Stomach (tissue), 9 donors: ENCODE results near the gene PELO. TPM values are rescaled to one million over a fixed set of nuclear protein-coding genes. Genes with fewer than 3 reads are reported as not detected.
A peak's percentile ranks its signal among the peaks of the same experiment; 100 is the strongest.

ENCODE experiments used
- DNase-seq, 2 donors: peaks; one replicate each; pipeline versions ENCODE4 v3.0.0 to v3.0.0-alpha.2; 2013 to 2019
- H3K27ac ChIP-seq, 5 donors: fragments of 200-600 bp in 4 of 5; sonication (generic) in 4 of 5; one replicate each; pipeline ENCODE4 v1.5.1; 2013 to 2019; ENCODE audit warnings: mild to moderate bottlenecking in 1 of 5, moderate library complexity in 1 of 5
- H3K27me3 ChIP-seq, 3 donors: fragments of 200-600 bp; sonication (generic); one replicate each; pipeline ENCODE4 v1.5.1; 2017 to 2019; ENCODE audit warnings: mixed run types in 1 of 3
- H3K36me3 ChIP-seq, 4 donors: fragments of 200-600 bp; sonication (generic); 1 replicate in 3 of 4; 2 replicates in 1 of 4; pipeline ENCODE4 v1.5.1; 2016 to 2019
- H3K4me1 ChIP-seq, 4 donors: fragments of 200-600 bp; sonication (generic); one replicate each; pipeline ENCODE4 v1.5.1; 2016 to 2019
- H3K4me3 ChIP-seq, 4 donors: fragments of 200-600 bp; sonication (generic) in 3 of 4; one replicate each; pipeline ENCODE4 v1.5.1; 2016 to 2019; ENCODE audit warnings: mild to moderate bottlenecking in 1 of 4
- H3K9me3 ChIP-seq, 4 donors: fragments of 200-600 bp; sonication (generic); one replicate each; pipeline ENCODE4 v1.5.1; 2016 to 2019
- EP300 ChIP-seq: sonication (generic); formaldehyde crosslinking; IDR thresholded peaks from one replicate; pipeline ENCODE4 v1.6.1; 2017; ENCODE audit warnings: antibody characterized with exemption
- POLR2A ChIP-seq, 4 donors: fragments of 450-650 bp; IDR thresholded peaks; one replicate each; pipeline ENCODE4 v1.6.1; 2016; ENCODE audit warnings: antibody characterized with exemption in 4 of 4, control low read depth in 2 of 4, mild to moderate bottlenecking in 1 of 4, moderate library complexity in 1 of 4
- POLR2AphosphoS5 ChIP-seq, 3 donors: sonication (generic); formaldehyde crosslinking; IDR thresholded peaks; one replicate each; pipeline ENCODE4 v1.6.1; 2016; ENCODE audit warnings: antibody characterized with exemption in 3 of 3
- WGBS, 5 donors: extraction: QIAGEN DNeasy Blood & Tissue Kit in 3 of 5; methylation state at CpG; one replicate each; pipeline versions ENCODE4 v1.1.5 to v1.1.7; 2013 to 2018; 5-methylcytosine and 5-hydroxymethylcytosine counted together
- intact Hi-C: fragments of 100-400 bp; cut with DNase I; formaldehyde crosslinking; loops from one replicate; pipeline ENCODE4 v1.15.1; 2023; ENCODE audit warnings: low total_unique reads
- polyA plus RNA-seq, 3 donors: library from polyadenylated mRNA; stranded (reverse); fragments of 200-250 nt; gene quantifications; one replicate each; pipeline ENCODE4 v1.2.3, GENCODE V29; 2013
- total RNA-seq, 5 donors: library from RNA; depleted of rRNA; stranded (reverse); fragments of >200 nt; gene quantifications; one replicate each; pipeline versions ENCODE4 v1.1.0 to v1.2.3, GENCODE V29; 2014 to 2016
- TF ChIP-seq, protein P1 (sequence below), 7 experiments: fragments of 450-650 bp in 4 of 7; fragments of 200-600 bp in 3 of 7; sonication (generic) in 3 of 7; IDR thresholded peaks; one replicate each; pipeline ENCODE4 v1.5.1; 2016 to 2019; ENCODE audit warnings: antibody characterized with exemption in 7 of 7, control low read depth in 2 of 7, mild to moderate bottlenecking in 1 of 7
- donor health status: healthy with polysubstance abuse.
- donor health status: Bipolar disorder and iron deficiency.
- donor health status: healthy.

The PELO gene
- total and polyA plus RNA-seq, 8 donors = 5.8 to 62.2 (median 12.5) TPM

DNA sequence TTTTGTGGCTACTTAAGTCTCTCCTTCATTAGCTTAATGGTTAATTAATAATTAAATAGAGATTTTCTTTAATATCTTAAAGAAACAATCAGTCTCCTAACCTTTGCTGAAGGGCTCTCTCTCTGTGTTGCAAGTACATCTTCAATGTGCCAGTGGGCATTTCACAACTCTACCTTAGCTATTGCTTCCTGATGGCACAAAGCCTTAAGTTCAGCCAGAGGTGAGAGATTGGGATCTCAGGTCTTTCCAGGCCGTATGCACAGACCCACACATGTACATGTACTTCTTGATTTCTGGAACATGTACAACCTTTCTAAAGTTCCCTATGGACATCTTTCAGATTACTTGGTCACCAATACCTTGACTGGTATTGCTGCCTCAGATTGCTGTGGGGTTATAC lies 8.9 kb upstream of the PELO start:
- TF ChIP-seq POLR2A (IDR thresholded peaks at IDR 0.05) (no peak), EP300 (no peak), POLR2AphosphoS5 (IDR thresholded peaks at IDR 0.05) (no peak)
- TF ChIP-seq, protein P1, sequence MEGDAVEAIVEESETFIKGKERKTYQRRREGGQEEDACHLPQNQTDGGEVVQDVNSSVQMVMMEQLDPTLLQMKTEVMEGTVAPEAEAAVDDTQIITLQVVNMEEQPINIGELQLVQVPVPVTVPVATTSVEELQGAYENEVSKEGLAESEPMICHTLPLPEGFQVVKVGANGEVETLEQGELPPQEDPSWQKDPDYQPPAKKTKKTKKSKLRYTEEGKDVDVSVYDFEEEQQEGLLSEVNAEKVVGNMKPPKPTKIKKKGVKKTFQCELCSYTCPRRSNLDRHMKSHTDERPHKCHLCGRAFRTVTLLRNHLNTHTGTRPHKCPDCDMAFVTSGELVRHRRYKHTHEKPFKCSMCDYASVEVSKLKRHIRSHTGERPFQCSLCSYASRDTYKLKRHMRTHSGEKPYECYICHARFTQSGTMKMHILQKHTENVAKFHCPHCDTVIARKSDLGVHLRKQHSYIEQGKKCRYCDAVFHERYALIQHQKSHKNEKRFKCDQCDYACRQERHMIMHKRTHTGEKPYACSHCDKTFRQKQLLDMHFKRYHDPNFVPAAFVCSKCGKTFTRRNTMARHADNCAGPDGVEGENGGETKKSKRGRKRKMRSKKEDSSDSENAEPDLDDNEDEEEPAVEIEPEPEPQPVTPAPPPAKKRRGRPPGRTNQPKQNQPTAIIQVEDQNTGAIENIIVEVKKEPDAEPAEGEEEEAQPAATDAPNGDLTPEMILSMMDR (IDR thresholded peaks at IDR 0.05) = no peak
- Histone ChIP-seq H3K4me1 (no peaks in the 10 kb centered on the region), H3K27ac (no peak overlapping the region), H3K9me3 (no peaks in the 10 kb centered on the region), H3K4me3 (no peak overlapping the region), H3K27me3 (no peaks in the 10 kb centered on the region), H3K36me3 (no peaks in the 10 kb centered on the region)
- WGBS, 5 donors = 67 to 84% (median 69%) methylated on average over 1 of the region's 1 CpG
- intact Hi-C loops = no loop called here
- no peak for DNase-seq

DNA sequence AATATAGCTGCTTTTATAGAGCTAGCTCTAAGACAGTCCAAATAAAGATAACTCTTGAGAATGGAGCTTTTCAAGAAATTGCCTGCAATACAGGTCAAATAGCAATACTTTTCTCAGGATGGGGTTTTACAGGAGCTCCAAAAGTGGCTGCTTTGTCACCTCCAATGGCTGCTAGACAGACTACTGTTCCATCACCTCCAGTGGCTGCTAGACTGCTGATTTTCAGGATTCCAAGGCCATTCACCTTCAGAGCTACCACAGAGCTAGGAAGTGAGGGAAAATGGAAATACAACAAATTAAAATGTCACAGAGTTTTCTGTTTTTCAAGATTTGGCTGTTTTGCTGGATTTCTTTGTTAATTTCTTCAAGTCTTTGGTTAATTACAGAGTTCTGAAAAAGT lies 8.5 kb upstream of the PELO start:
- Histone ChIP-seq H3K4me1 (no peaks in the 10 kb centered on the region), H3K36me3 (no peaks in the 10 kb centered on the region), H3K9me3 (no peaks in the 10 kb centered on the region), H3K27ac (no peak overlapping the region), H3K4me3 (no peak overlapping the region), H3K27me3 (no peaks in the 10 kb centered on the region)
- intact Hi-C loops = no loop called here
- TF ChIP-seq, protein P1 (IDR thresholded peaks at IDR 0.05) = no peak
- DNase-seq = no peak

DNA sequence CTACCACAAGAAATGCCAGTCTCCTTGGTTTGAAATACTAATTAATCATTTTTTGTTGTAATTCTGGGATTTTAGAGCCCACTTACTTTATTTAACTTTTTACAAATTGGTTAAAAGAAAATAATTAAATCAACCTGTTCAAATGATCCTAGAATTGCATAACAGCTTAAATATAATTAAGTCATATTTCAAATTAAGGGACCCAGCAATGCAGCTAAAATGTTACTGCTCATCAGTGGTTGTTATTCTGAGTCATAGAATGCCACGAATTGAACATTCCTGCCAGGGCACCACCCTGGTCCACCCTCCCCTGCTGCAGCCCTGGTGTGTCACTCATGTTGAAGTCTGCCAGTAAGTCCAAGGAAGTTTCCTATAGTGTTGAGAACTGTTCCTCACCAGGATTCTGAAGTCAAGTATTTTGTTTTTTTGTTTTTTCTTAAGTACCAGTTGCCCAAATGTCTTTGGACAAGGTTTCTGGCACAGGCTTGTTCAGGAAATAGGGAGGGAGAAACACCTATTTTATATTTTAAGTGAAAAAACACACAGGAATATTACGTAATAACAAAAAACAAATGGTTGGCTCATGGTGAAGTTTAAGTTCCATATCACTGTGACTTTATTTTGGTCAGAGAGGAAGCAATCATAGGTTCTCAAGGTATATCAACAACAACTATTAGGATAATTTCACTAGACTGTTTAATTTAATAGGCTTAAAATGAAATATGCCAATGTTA lies 4.3 kb upstream of the PELO start:
- no peak for DNase-seq
- no peaks in the 10 kb centered on the region for H3K36me3 ChIP-seq
- no peak for TF ChIP-seq EP300
- peak in 1 of 3 donors; percentile 30 for TF ChIP-seq POLR2AphosphoS5 (IDR thresholded peaks at IDR 0.05)
- TF ChIP-seq POLR2A (IDR thresholded peaks at IDR 0.05) = no peak
- 48 to 72% (median 63%) methylated on average over 2 of the region's 2 CpGs for WGBS, 5 donors
- no peaks in the 10 kb centered on the region for H3K9me3 ChIP-seq
- peaks cover 0 to 14% (median 8%) of the 10 kb centered on the region in 4 donors for H3K4me1 ChIP-seq
- no peak overlapping the region for H3K4me3 ChIP-seq
- no peaks in the 10 kb centered on the region for H3K27me3 ChIP-seq
- peak overlapping the region in 1 of 5 donors; percentile 35 for H3K27ac ChIP-seq
- intact Hi-C loops = no loop called here

DNA sequence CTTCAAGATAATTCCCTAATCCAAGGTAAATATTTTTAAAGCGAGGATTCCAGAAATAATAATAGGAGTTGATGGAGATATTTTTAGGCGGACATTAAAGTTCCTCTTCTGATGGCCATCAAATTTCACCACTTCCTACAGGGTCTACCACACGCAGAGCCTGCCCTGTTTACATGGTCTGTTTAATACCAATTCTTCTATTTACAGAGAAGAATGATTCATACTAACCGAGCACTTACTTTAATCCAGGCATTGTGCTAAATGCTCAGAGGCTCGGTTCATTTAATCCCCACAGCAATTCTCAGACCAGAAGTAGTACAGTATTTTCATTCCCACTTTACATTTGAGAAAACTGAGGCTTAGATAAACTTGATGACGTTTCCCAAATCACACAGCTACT lies 3.0 kb upstream of the PELO start:
- Histone ChIP-seq H3K27ac (no peak overlapping the region), H3K4me3 (no peak overlapping the region), H3K36me3 (no peaks in the 10 kb centered on the region), H3K4me1 (peaks cover 0 to 28% (median 16%) of the 10 kb centered on the region in 4 donors), H3K27me3 (no peaks in the 10 kb centered on the region), H3K9me3 (no peaks in the 10 kb centered on the region)
- TF ChIP-seq POLR2A (IDR thresholded peaks at IDR 0.05) = no peak
- TF ChIP-seq EP300 = no peak
- TF ChIP-seq POLR2AphosphoS5 (IDR thresholded peaks at IDR 0.05) = peak in 1 of 3 donors; percentile 35
- TF ChIP-seq, protein P1 (IDR thresholded peaks at IDR 0.05) = no peak
- intact Hi-C loops = loop anchor here (5.0 kb wide), 1 partner anchor 133 kb away; no protein-coding TSS in a partner anchor
- 33 to 52% (median 45%) methylated on average over 6 of the region's 6 CpGs for WGBS, 5 donors
- no peak for DNase-seq

DNA sequence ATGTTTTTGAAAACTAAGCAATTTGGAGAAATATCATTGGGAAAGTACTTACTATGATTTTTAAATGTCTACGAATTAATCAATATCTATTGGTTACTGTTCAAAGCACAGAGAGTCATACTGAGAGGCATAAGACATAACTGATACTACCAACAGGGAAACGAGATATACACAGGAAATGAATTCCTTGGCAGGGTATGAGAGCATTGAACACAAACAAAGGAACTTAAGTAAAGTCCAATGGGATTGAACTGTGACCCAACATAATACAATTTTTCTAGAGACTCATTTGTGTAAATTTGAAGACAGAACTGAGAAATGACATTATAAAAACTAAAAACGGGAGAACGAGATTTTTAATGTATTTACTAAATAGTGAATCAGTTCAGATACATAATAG lies 1.3 kb upstream of the PELO start:
- TF ChIP-seq, protein P1 (IDR thresholded peaks at IDR 0.05) = no peak
- no peak for TF ChIP-seq EP300
- no peak for TF ChIP-seq POLR2AphosphoS5 (IDR thresholded peaks at IDR 0.05)
- TF ChIP-seq POLR2A (IDR thresholded peaks at IDR 0.05) = no peak
- WGBS, 5 donors = 8 to 25% (median 17%) methylated on average over 4 of the region's 4 CpGs

More for the DNA sequence above, 1.3 kb upstream of the PELO start:
- no peaks in the 10 kb centered on the region for H3K9me3 ChIP-seq
- DNase-seq = peak in 1 of 2 donors; percentile 28
- H3K4me3 ChIP-seq = no peak overlapping the region
- intact Hi-C loops = loop anchor here (5.0 kb wide), 1 partner anchor 131 kb away; no protein-coding TSS in a partner anchor
- peaks cover 0 to 38% (median 24%) of the 10 kb centered on the region in 4 donors for H3K4me1 ChIP-seq
- H3K36me3 ChIP-seq = no peaks in the 10 kb centered on the region
- peak overlapping the region in 4 of 5 donors; percentile 87 to 96 (median 93) for H3K27ac ChIP-seq
- no peaks in the 10 kb centered on the region for H3K27me3 ChIP-seq
